GM19467 (cell line): ENCODE data around the gene LMNTD2.
A peak's percentile ranks its signal among the peaks of the same experiment; 100 is the strongest.

Experiments
- ATAC-seq: cut with Tn5 transposase; IDR thresholded peaks from one replicate; pipeline ENCODE4 v1.9.1; 2021; ENCODE audit warnings: mild to moderate bottlenecking, moderate library complexity; ENCODE audit not compliant: unreplicated experiment

The LMNTD2 gene

GRCh38 chr11:568306-569157 is 8.0 kb upstream of the LMNTD2 start:
- peak; percentile 76 for ATAC-seq

- ATAC-seq, result no peak
These were observed 7.2 kb upstream of the LMNTD2 start for GRCh38 chr11:567629-568292.

- no peak for ATAC-seq
These were observed 6.6 kb upstream of the LMNTD2 start for GRCh38 chr11:567011-567628.

- ATAC-seq, result no peak
These were observed 5.5 kb upstream of the LMNTD2 start for GRCh38 chr11:565921-566509.

- ATAC-seq, result no peak
These were observed 3.5 kb upstream of the LMNTD2 start for GRCh38 chr11:563812-564578.

- ATAC-seq, result no peak
These were observed 2.7 kb upstream of the LMNTD2 start for GRCh38 chr11:563066-563811.

GRCh38 chr11:562046-562645 is 1.6 kb upstream of the LMNTD2 start:
- no peak for ATAC-seq

GRCh38 chr11:561148-562003 is 838 bp upstream of the LMNTD2 start:
- peak; percentile 8 for ATAC-seq

- no peak for ATAC-seq
These were observed 730 bp downstream of the LMNTD2 start for GRCh38 chr11:559712-560304.

GRCh38 chr11:559020-559620 is 1.4 kb downstream of the LMNTD2 start:
- ATAC-seq, result no peak

- ATAC-seq, result no peak
These were observed 2.0 kb downstream of the LMNTD2 start for GRCh38 chr11:558503-558902.

- no peak for ATAC-seq
These were observed 3.0 kb downstream of the LMNTD2 start for GRCh38 chr11:557328-558132.

- ATAC-seq, result no peak
These were observed 3.8 kb downstream of the LMNTD2 start for GRCh38 chr11:556662-557256.

GRCh38 chr11:555780-556661 is 4.5 kb downstream of the LMNTD2 start:
- no peak for ATAC-seq

GRCh38 chr11:555227-555779 is 5.2 kb downstream of the LMNTD2 start:
- ATAC-seq, result no peak
